Gastroesophageal sphincter (tissue), 4 donors: Measurements from ENCODE around the gene NUP93. TPM values are rescaled to one million over a fixed set of nuclear protein-coding genes. Genes with fewer than 3 reads are reported as not detected.

Experiments used
- ATAC-seq: fragments of 150-250 bp; one replicate; pipeline ENCODE4 v1.9.1; 2016; ENCODE audit warnings: mild to moderate bottlenecking, moderate library complexity
- H3K27ac ChIP-seq, 4 donors: fragments of 200-600 bp; sonication (generic) in 3 of 4; 1 replicate in 3 of 4; 2 replicates in 1 of 4; pipeline ENCODE4 v1.5.1; 2016 to 2019
- H3K27me3 ChIP-seq: fragments of 200-600 bp; sonication (generic); one replicate; pipeline ENCODE4 v1.5.1; 2019
- H3K36me3 ChIP-seq, 2 donors: fragments of 200-600 bp; sonication (generic); one replicate each; pipeline ENCODE4 v1.5.1; 2019; ENCODE audit warnings: control low read depth in 1 of 2
- H3K4me1 ChIP-seq, 3 donors: fragments of 200-600 bp; sonication (generic); 1 replicate in 2 of 3; 2 replicates in 1 of 3; pipeline ENCODE4 v1.5.1; 2016 to 2019; ENCODE audit warnings: control low read depth in 2 of 3
- H3K4me3 ChIP-seq, 2 donors: fragments of 200-600 bp; sonication (generic); one replicate each; pipeline ENCODE4 v1.5.1; 2019; ENCODE audit warnings: mild to moderate bottlenecking in 1 of 2, moderate library complexity in 1 of 2
- H3K9me3 ChIP-seq, 3 donors: fragments of 200-600 bp; sonication (generic); one replicate each; pipeline ENCODE4 v1.5.1; 2017 to 2019; ENCODE audit warnings: control low read depth in 2 of 3
- CTCF ChIP-seq, 4 experiments: fragments of 200-600 bp in 2 of 4; fragments of 450-650 bp in 2 of 4; sonication (generic) in 1 of 4; IDR thresholded peaks; one replicate each; pipeline ENCODE4 v1.5.1; 2017 to 2019; ENCODE audit warnings: antibody characterized with exemption in 4 of 4, mild to moderate bottlenecking in 2 of 4, moderate library complexity in 2 of 4
- EP300 ChIP-seq: sonication (generic); formaldehyde crosslinking; IDR thresholded peaks from one replicate; pipeline ENCODE4 v1.6.1; 2017; ENCODE audit warnings: antibody characterized with exemption, mild to moderate bottlenecking
- POLR2A ChIP-seq, 2 donors: fragments of 450-650 bp; IDR thresholded peaks; one replicate each; pipeline ENCODE4 v1.6.1; 2017; ENCODE audit warnings: antibody characterized with exemption in 2 of 2, mild to moderate bottlenecking in 2 of 2, moderate library complexity in 1 of 2
- POLR2AphosphoS5 ChIP-seq: sonication (generic); formaldehyde crosslinking; IDR thresholded peaks from one replicate; pipeline ENCODE4 v1.6.1; 2017; ENCODE audit warnings: antibody characterized with exemption
- WGBS, 2 donors: methylation state at CpG; one replicate each; pipeline ENCODE4 v1.1.5; 2018; ENCODE audit warnings: low coverage in 1 of 2; 5-methylcytosine and 5-hydroxymethylcytosine counted together
- total RNA-seq, 4 donors: library from RNA; depleted of rRNA; stranded (reverse); fragments of >200 nt; gene quantifications; one replicate each; pipeline ENCODE4 v1.1.0, GENCODE V29; 2016

The NUP93 gene
- total RNA-seq, 4 donors from 2014 or later = 37.6 to 39.3 (median 38.9) TPM

- Histone ChIP-seq H3K27me3 (no peaks in the 10 kb centered on the region), H3K36me3 (no peaks in the 10 kb centered on the region), H3K4me3 (no peak overlapping the region), H3K4me1 (no peaks in the 10 kb centered on the region), H3K9me3 (no peaks in the 10 kb centered on the region), H3K27ac (no peak overlapping the region)
- 70 to 100% methylated on average over 1 to 2 of the region's 9 CpGs for WGBS, 2 donors
- TF ChIP-seq EP300 (no peak), POLR2A (IDR thresholded peaks at IDR 0.05) (no peak), POLR2AphosphoS5 (no peak), CTCF (IDR thresholded peaks at IDR 0.05) (no peak)
- ATAC-seq = no peak
These were observed 156.9 kb downstream of the NUP93 start for GRCh38 chr16:56886826-56887225.

GRCh38 chr16:56888806-56889205, 158.9 kb downstream of the NUP93 start:
- no peak overlapping the region for H3K27ac ChIP-seq
- no peak overlapping the region for H3K4me3 ChIP-seq
- no peaks in the 10 kb centered on the region for H3K4me1 ChIP-seq
- no peak for ATAC-seq
- no peaks in the 10 kb centered on the region for H3K9me3 ChIP-seq
- no peak for TF ChIP-seq EP300
- TF ChIP-seq POLR2AphosphoS5 = no peak
- TF ChIP-seq CTCF (IDR thresholded peaks at IDR 0.05) = no peak
- no peak for TF ChIP-seq POLR2A (IDR thresholded peaks at IDR 0.05)
- 90 to 91% methylated on average over 2 to 4 of the region's 7 CpGs for WGBS, 2 donors
- H3K27me3 ChIP-seq = no peaks in the 10 kb centered on the region
- H3K36me3 ChIP-seq = no peaks in the 10 kb centered on the region

GRCh38 chr16:56889206-56889605, 159.3 kb downstream of the NUP93 start:
- 90 to 100% methylated on average over 1 to 4 of the region's 5 CpGs for WGBS, 2 donors
- H3K27ac ChIP-seq = no peak overlapping the region

GRCh38 chr16:56891685-56892084, 161.8 kb downstream of the NUP93 start:
- no peaks in the 10 kb centered on the region for H3K9me3 ChIP-seq
- no peaks in the 10 kb centered on the region for H3K4me1 ChIP-seq
- no peak overlapping the region for H3K27ac ChIP-seq
- H3K4me3 ChIP-seq = no peak overlapping the region
- TF ChIP-seq CTCF (IDR thresholded peaks at IDR 0.05) (no peak), POLR2AphosphoS5 (no peak), EP300 (no peak), POLR2A (IDR thresholded peaks at IDR 0.05) (no peak)
- H3K27me3 ChIP-seq = no peaks in the 10 kb centered on the region
- ATAC-seq = no peak
- no peaks in the 10 kb centered on the region for H3K36me3 ChIP-seq
- WGBS, 2 donors = 50 to 63% methylated on average over 2 to 4 of the region's 11 CpGs

More at GRCh38 chr16:56889206-56889605, 159.3 kb downstream of the NUP93 start:
- Histone ChIP-seq H3K4me1 (no peaks in the 10 kb centered on the region), H3K9me3 (no peaks in the 10 kb centered on the region), H3K4me3 (no peak overlapping the region), H3K27me3 (no peaks in the 10 kb centered on the region), H3K36me3 (no peaks in the 10 kb centered on the region)
- TF ChIP-seq CTCF (IDR thresholded peaks at IDR 0.05) = no peak
- TF ChIP-seq POLR2AphosphoS5 = no peak
- TF ChIP-seq EP300 = no peak
- no peak for TF ChIP-seq POLR2A (IDR thresholded peaks at IDR 0.05)
- no peak for ATAC-seq

- H3K4me1 ChIP-seq = no peaks in the 10 kb centered on the region
- no peak overlapping the region for H3K27ac ChIP-seq
- TF ChIP-seq EP300 = no peak
- TF ChIP-seq POLR2AphosphoS5 = no peak
- no peak for TF ChIP-seq CTCF (IDR thresholded peaks at IDR 0.05)
- no peak for TF ChIP-seq POLR2A (IDR thresholded peaks at IDR 0.05)
- no peak for ATAC-seq
- WGBS, 2 donors = 80% methylated on average over 2 of the region's 14 CpGs; no CpG with 5 or more reads in 1 of the 2 donors
- no peaks in the 10 kb centered on the region for H3K36me3 ChIP-seq
- no peaks in the 10 kb centered on the region for H3K27me3 ChIP-seq
- no peaks in the 10 kb centered on the region for H3K9me3 ChIP-seq
- H3K4me3 ChIP-seq = no peak overlapping the region
These were observed 162.8 kb downstream of the NUP93 start for GRCh38 chr16:56892705-56893104.
